K562 (cell line): ENCODE measurements around the gene FYB1. TPM values are rescaled to one million over a fixed set of nuclear protein-coding genes. Genes with fewer than 3 reads are reported as not detected.

Experiments used
- ATAC-seq: fragments of 200-7000 bp; cut with Tn5 transposase; 3 replicates; pipeline ENCODE4 v1.9.1; 2020; ENCODE audit warnings: moderate library complexity
- BruUV-seq: library from RNA; stranded (reverse); fragments of 400-500 nt; replicated peaks from 2 replicates; lab custom pipeline; 2021; lab: Mats Ljungman, UMichigan
- CTCF ChIA-PET: fragments of 300-600 bp; formaldehyde crosslinking; extraction: SDS; loops from one replicate; lab custom pipeline; 2021; ENCODE audit warnings: low intra/inter-chr PET ratio; lab: Yijun Ruan, JAX
- POLR2A ChIA-PET: fragments of 300-600, 350-650 bp; sonication (Branson Sonifier 250); formaldehyde crosslinking; extraction: SDS; loops from one replicate; lab custom pipeline; 2021; ENCODE audit warnings: antibody characterized with exemption, inconsistent platforms; lab: Yijun Ruan, JAX
- DNase-seq, 4 experiments: peaks; one replicate each; pipeline versions ENCODE4 v3.0.0 to v3.0.0-alpha.2; 2011 to 2018; ENCODE audit warnings: low spot score in 3 of 4, mixed read lengths in 3 of 4; ENCODE audit errors: extremely low read depth in 1 of 4
- FAIRE-seq: peaks from 2 replicates; lab custom pipeline; 2011; peaks lifted over from hg19 to GRCh38; lab: Jason Lieb, UNC
- H2AFZ ChIP-seq: 2 replicates; pipeline ENCODE4 v1.6.0; 2011; ENCODE audit warnings: low read depth, low read length, control low read depth, inconsistent platforms
- H3K27ac ChIP-seq: fragments of 200-600 bp; 3 replicates; pipeline ENCODE4 v1.8.0; 2011; ENCODE audit warnings: low read depth, mild to moderate bottlenecking, control low read depth, inconsistent platforms, low read length, moderate library complexity, mixed read lengths; ENCODE audit errors: extremely low read depth
- H3K27me3 ChIP-seq, 2 experiments: fragments of 300-600 bp in 1 of 2; 2 replicates in 1 of 2; 3 replicates in 1 of 2; pipeline versions ENCODE4 v1.6.0 to v1.8.0; 2011; ENCODE audit warnings: inconsistent platforms in 2 of 2, low read length in 2 of 2, mild to moderate bottlenecking in 1 of 2, mixed read lengths in 1 of 2, moderate library complexity in 1 of 2; ENCODE audit not compliant: control insufficient read depth in 2 of 2, insufficient read depth in 2 of 2
- H3K36me3 ChIP-seq: fragments of 300-600 bp; 3 replicates; pipeline ENCODE4 v1.8.0; 2011; ENCODE audit warnings: mild to moderate bottlenecking, low read length, inconsistent platforms; ENCODE audit not compliant: control insufficient read depth, insufficient read depth
- H3K4me1 ChIP-seq, 2 experiments: fragments of 200-600 bp in 1 of 2; replicated peaks in 1 of 2; 2 replicates in 1 of 2; 3 replicates in 1 of 2; pipeline versions ENCODE4 v1.5.1 to v1.8.0; 2011; ENCODE audit warnings: inconsistent platforms in 2 of 2, low read length in 2 of 2, mild to moderate bottlenecking in 1 of 2, mixed read lengths in 1 of 2, moderate library complexity in 1 of 2; ENCODE audit not compliant: control insufficient read depth in 2 of 2, insufficient read depth in 2 of 2
- H3K4me2 ChIP-seq: 2 replicates; pipeline ENCODE4 v1.6.1; 2011; ENCODE audit warnings: low read length, control low read depth, inconsistent platforms, mixed read lengths; ENCODE audit not compliant: insufficient read depth
- H3K4me3 ChIP-seq: fragments of 200-600 bp; sonication (generic), shearing (Covaris generic); 2 replicates; pipeline ENCODE4 v1.5.1; 2016; ENCODE audit warnings: control low read depth, inconsistent platforms
- H3K79me2 ChIP-seq: fragments of 200-600 bp; 3 replicates; pipeline ENCODE4 v1.8.0; 2011; ENCODE audit warnings: low read length, inconsistent platforms; ENCODE audit not compliant: control insufficient read depth, insufficient read depth
- H3K9ac ChIP-seq, 2 experiments: 2 replicates each; pipeline versions ENCODE4 v1.6.0 to v1.6.1; 2011; ENCODE audit warnings: low read depth in 2 of 2, low read length in 2 of 2, control low read depth in 1 of 2, inconsistent platforms in 1 of 2, mild to moderate bottlenecking in 1 of 2, mixed read lengths in 1 of 2; ENCODE audit not compliant: insufficient read depth in 1 of 2
- H3K9me1 ChIP-seq: one replicate; pipeline ENCODE4 v1.6.0; 2011; ENCODE audit warnings: inconsistent platforms, mild to moderate bottlenecking, low read length, moderate library complexity; ENCODE audit not compliant: control insufficient read depth, insufficient read depth
- H3K9me3 ChIP-seq: replicated peaks from 2 replicates; pipeline ENCODE4 v1.5.1; 2011; ENCODE audit warnings: low read depth, low read length, inconsistent platforms; ENCODE audit not compliant: control insufficient read depth, insufficient read depth
- H4K20me1 ChIP-seq: replicated peaks from 2 replicates; pipeline ENCODE4 v1.6.1; 2011; ENCODE audit warnings: low read length, inconsistent platforms, mixed read lengths; ENCODE audit not compliant: control insufficient read depth, insufficient read depth
- ATF7 ChIP-seq: fragments of 450-650 bp; IDR thresholded peaks from 2 replicates; pipeline ENCODE4 v1.7.1; 2014; ENCODE audit warnings: mild to moderate bottlenecking, moderate library complexity
- HDAC1 ChIP-seq, 2 experiments: fragments of 450-650 bp; IDR thresholded peaks; 2 replicates each; pipeline ENCODE4 v1.6.1; 2016 to 2017; ENCODE audit warnings: inconsistent platforms in 1 of 2, mild to moderate bottlenecking in 1 of 2, moderate library complexity in 1 of 2
- HIVEP1 ChIP-seq: fragments of 250-450 bp; sonication (Bioruptor Pico); IDR thresholded peaks from 2 replicates; pipeline ENCODE4 v1.4.0; 2020; ENCODE audit warnings: mild to moderate bottlenecking
- KDM1A ChIP-seq, 2 experiments: fragments of 450-650 bp; IDR thresholded peaks; 2 replicates each; pipeline ENCODE4 v1.6.1; 2016; ENCODE audit warnings: mild to moderate bottlenecking in 2 of 2
- L3MBTL2 ChIP-seq: fragments of 450-650 bp; IDR thresholded peaks from 2 replicates; pipeline ENCODE4 v1.6.1; 2016; ENCODE audit warnings: mild to moderate bottlenecking, moderate library complexity
- SNIP1 ChIP-seq: fragments of 450-650 bp; IDR thresholded peaks from 2 replicates; pipeline ENCODE4 v1.7.1; 2017; ENCODE audit warnings: low read depth, mild to moderate bottlenecking
- ZNF24 ChIP-seq: fragments of 450-650 bp; IDR thresholded peaks from 2 replicates; pipeline ENCODE4 v1.6.1; 2016
- WGBS: fragments of 100-300 bp; shearing (Covaris generic); methylation state at CpG from one replicate; pipeline ENCODE4 v1.1.6; 2016; ENCODE audit warnings: low coverage, mixed read lengths; ENCODE audit not compliant: insufficient coverage; ENCODE audit errors: missing lambda C conversion rate; 5-methylcytosine and 5-hydroxymethylcytosine counted together
- in situ Hi-C: fragments of 300-500 bp; cut with MboI; formaldehyde crosslinking; loops from 4 replicates; pipeline ENCODE4 v1.15.0; 2018; ENCODE audit warnings: inconsistent platforms, mixed read lengths
- intact Hi-C: fragments of 100-400 bp; cut with micrococcal nuclease; formaldehyde crosslinking; loops from 2 replicates; pipeline ENCODE4 v1.14.2; 2022
- polyA plus RNA-seq, 8 experiments: library from polyadenylated mRNA; depleted of rRNA in 4 of 8; stranded (reverse) in 5 of 8; unstranded in 3 of 8; fragments of >200 nt; fragmentation: Nextera tagmentation in 2 of 8; fragmentation: Illumina TruSeq in 1 of 8; extraction: Ambion mirVana in 2 of 8; extraction: Trizol in 1 of 8; gene quantifications; 2 replicates each; pipeline versions ENCODE4 v1.2.1 to v1.2.3, GENCODE V29; 2011 to 2014; ENCODE audit warnings: inconsistent platforms in 1 of 8, missing spikeins in 1 of 8
- total RNA-seq, 7 experiments: library from RNA; depleted of rRNA in 6 of 7; stranded (reverse); fragments of >200 nt in 6 of 7; fragmentation: Illumina TruSeq in 2 of 7; extraction: Trizol in 2 of 7; gene quantifications; 2 replicates each; pipeline versions ENCODE4 v1.2.1 to v1.2.3, GENCODE V29; 2011 to 2021; ENCODE audit warnings: low replicate concordance in 1 of 7
- TF ChIP-seq, protein P1 (sequence below), 2 experiments: fragments of 450-650 bp in 1 of 2; sonication (generic) in 1 of 2; formaldehyde crosslinking in 1 of 2; IDR thresholded peaks in 1 of 2; conservative IDR thresholded peaks in 1 of 2; 2 replicates each; pipeline versions ENCODE4 v1.6.1 to v1.8.1; 2016 to 2023; ENCODE audit warnings: mild to moderate bottlenecking in 2 of 2, moderate library complexity in 2 of 2, inconsistent platforms in 1 of 2, missing genetic modification reagents in 1 of 2

FYB1 gene
- total and polyA plus RNA-seq, 9 of the 15 experiments (the other 6 are each of a cell fraction or from before 2014, with no cell fraction given), result 4.7 to 31.5 (median 9.7) TPM

DNA sequence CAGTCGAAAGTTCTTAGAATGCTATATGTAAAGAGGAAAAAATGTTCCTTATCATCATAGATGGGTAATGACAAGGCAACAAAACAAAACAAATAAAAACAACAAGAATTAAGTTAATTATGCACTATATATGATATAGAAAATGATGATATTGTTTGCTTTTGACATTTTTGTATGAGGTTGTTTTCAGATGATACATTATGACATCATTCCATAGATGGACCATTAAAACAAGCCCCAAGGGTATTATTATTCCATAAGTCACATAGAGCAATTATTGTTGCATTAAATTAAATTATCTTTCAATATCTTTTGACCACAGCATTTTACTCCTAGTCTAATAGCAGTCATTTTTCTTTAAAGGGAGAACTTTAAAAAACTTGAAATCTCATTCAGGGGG is 88.6 kb downstream of the FYB1 start:
- H3K36me3 ChIP-seq, result no peaks in the 10 kb centered on the region
- no peaks in the 10 kb centered on the region for H3K9me1 ChIP-seq
- DNase-seq (no peak), ATAC-seq (no peak), FAIRE-seq (no peak)
- no peaks in the 10 kb centered on the region for H3K9me3 ChIP-seq
- BruUV-seq, result no TSS peak
- WGBS, result 35% methylated on average over 1 of the region's 1 CpG
- H3K4me2 ChIP-seq, result no peak overlapping the region
- ChIA-PET POLR2A (interaction anchor here (0.6 kb wide), 1 partner anchor 12 kb away, joined by 3 read pairs; no protein-coding TSS in a partner anchor), CTCF (no interaction called here)
- H3K27ac ChIP-seq, result no peak overlapping the region
- no peaks in the 10 kb centered on the region for H4K20me1 ChIP-seq
- no peaks in the 10 kb centered on the region for H3K4me1 ChIP-seq
- in situ Hi-C loops, result no loop called here
- no peaks in the 10 kb centered on the region for H3K27me3 ChIP-seq
- no peak overlapping the region for H3K4me3 ChIP-seq
- intact Hi-C loops, result no loop called here
- H3K79me2 ChIP-seq, result no peaks in the 10 kb centered on the region
- no peak overlapping the region for H3K9ac ChIP-seq
- no peak overlapping the region for H2AFZ ChIP-seq
- TF ChIP-seq ATF7 (0 out of 2 replicates have a peak, but pooled peaks have one; percentile 14), L3MBTL2 (no peak)
- TF ChIP-seq, protein P1, sequence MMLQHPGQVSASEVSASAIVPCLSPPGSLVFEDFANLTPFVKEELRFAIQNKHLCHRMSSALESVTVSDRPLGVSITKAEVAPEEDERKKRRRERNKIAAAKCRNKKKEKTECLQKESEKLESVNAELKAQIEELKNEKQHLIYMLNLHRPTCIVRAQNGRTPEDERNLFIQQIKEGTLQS (IDR thresholded peaks at IDR 0.05), result 0 out of 2 replicates have a peak, but pooled peaks have one; percentile 34
- TF ChIP-seq, protein P1 (CRISPR knock-in tag; conservative IDR thresholded peaks at IDR 0.05), result no peak

DNA sequence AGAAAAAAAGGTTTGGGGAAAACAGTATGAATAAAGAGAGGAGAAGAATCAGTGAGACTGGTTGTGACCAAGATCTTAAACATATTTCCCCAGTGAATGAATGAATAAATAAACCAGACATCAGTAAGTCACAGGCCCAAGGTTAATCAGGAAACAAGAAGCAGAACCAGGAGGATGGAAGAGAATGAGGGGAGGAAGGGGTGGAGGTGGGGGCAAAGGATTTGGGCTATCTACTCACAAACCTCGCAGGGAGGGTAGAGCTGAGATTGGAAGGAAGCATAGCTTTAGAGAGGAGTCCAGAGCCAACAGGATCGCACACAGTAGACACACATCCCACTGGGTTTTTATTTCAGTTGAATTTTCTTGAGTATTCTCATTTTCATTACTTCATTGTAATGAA is 97.4 kb downstream of the FYB1 start:
- Histone ChIP-seq H3K9ac (no peak overlapping the region), H3K4me3 (no peak overlapping the region), H3K9me3 (no peaks in the 10 kb centered on the region), H4K20me1 (no peaks in the 10 kb centered on the region), H3K9me1 (no peaks in the 10 kb centered on the region), H3K79me2 (no peaks in the 10 kb centered on the region), H3K27me3 (no peaks in the 10 kb centered on the region), H3K4me2 (no peak overlapping the region), H3K36me3 (no peaks in the 10 kb centered on the region), H2AFZ (no peak overlapping the region), H3K27ac (no peak overlapping the region), H3K4me1 (peaks cover 6 to 35% of the 10 kb centered on the region in 2 experiments)
- CTCF ChIA-PET, result interaction anchor here (0.5 kb wide), 1 partner anchor 128 kb away, joined by 7 read pairs; no protein-coding TSS in a partner anchor
- intact Hi-C loops, result no loop called here
- in situ Hi-C loops, result no loop called here
- POLR2A ChIA-PET, result interaction anchor here (0.7 to 1.1 kb wide), 2 partner anchors 11 to 75 kb away, joined by 3 read pairs; no protein-coding TSS in a partner anchor
- WGBS, result 16% methylated on average over 2 of the region's 2 CpGs
- no peak for ATAC-seq
- TF ChIP-seq HIVEP1 (CRISPR knock-in tag), result no peak
- TF ChIP-seq SNIP1, result no peak
- peak; percentile 51 to 57; a peak in 1 of 4 replicates for TF ChIP-seq KDM1A (IDR thresholded peaks at IDR 0.05)
- 0 out of 4 replicates have a peak, but pooled peaks of 1 of the 2 experiments have one; percentile 24 for TF ChIP-seq HDAC1 (IDR thresholded peaks at IDR 0.05)
- TF ChIP-seq ZNF24, result 0 out of 2 replicates have a peak, but pooled peaks have one; percentile 25
- BruUV-seq, result no TSS peak
- no peak for DNase-seq
- no peak for FAIRE-seq
